ENCODE measurements around the gene DCLRE1A. TPM values are rescaled to one million over a fixed set of nuclear protein-coding genes. Genes with fewer than 3 reads are reported as not detected.

The DCLRE1A gene
- polyA plus RNA-seq: 3.6 and 7.2 TPM in 2 replicates

GRCh38 chr10:113854013-113854760 is at the start of gene DCLRE1A, which contains the start of gene NHLRC2:
DCLRE1A (minus strand) TSS chr10:113854082; CDS start chr10:113853182, 900 bp downstream.
NHLRC2 (plus strand) TSS chr10:113854661; CDS start chr10:113854873, 212 bp downstream.

Other genes with a start within 250 kb of the DCLRE1A start
- not detected in 2 replicates for gene NRAP, start 190.0 kb downstream of the DCLRE1A start, polyA plus RNA-seq
- gene CASP7, start 174.2 kb downstream of the DCLRE1A start, polyA plus RNA-seq: 0.10 and 1.7 TPM in 2 replicates
- not detected in 2 replicates for gene PLEKHS1, start 102.4 kb downstream of the DCLRE1A start, polyA plus RNA-seq
- 4.7 and 5.8 TPM in 2 replicates for gene NHLRC2, start 579 bp upstream of the DCLRE1A start, polyA plus RNA-seq
- gene ADRB1, start 189.8 kb upstream of the DCLRE1A start, polyA plus RNA-seq: 0.91 and 2.9 TPM in 2 replicates